Activated B cell treated with CpG ODN at 0.5 μM for 24 hours (primary cell): ENCODE data around the gene SERTAD2. TPM values are rescaled to one million over a fixed set of nuclear protein-coding genes. Genes with fewer than 3 reads are reported as not detected.

Source experiments
- ATAC-seq: fragments of 200-7000 bp; cut with Tn5 transposase; one replicate; pipeline ENCODE4 v1.10.0; 2021; ENCODE audit warnings: low read depth, mild to moderate bottlenecking, moderate library complexity
- CTCF ChIA-PET: fragments of 350-600 bp; sonication (Branson Sonifier 250); formaldehyde crosslinking; loops from one replicate; lab custom pipeline; 2021; ENCODE audit warnings: antibody characterized with exemption; lab: Charles Lee
- POLR2A ChIA-PET: fragments of 350-600 bp; sonication (Branson Sonifier 250); formaldehyde crosslinking; loops from one replicate; lab custom pipeline; 2021; ENCODE audit warnings: antibody characterized with exemption; lab: Charles Lee
- DNase-seq: peaks from one replicate; pipeline ENCODE4 v3.0.0; 2022
- H3K27ac Mint-ChIP-seq: one replicate; pipeline ENCODE4 v1.8.0; 2020; ENCODE audit warnings: mixed read lengths
- H3K27me3 Mint-ChIP-seq: one replicate; pipeline ENCODE4 v1.8.0; 2021; ENCODE audit warnings: mixed read lengths
- H3K36me3 Mint-ChIP-seq: one replicate; pipeline ENCODE4 v1.8.0; 2021; ENCODE audit warnings: low read depth, mixed read lengths
- H3K4me1 Mint-ChIP-seq: one replicate; pipeline ENCODE4 v1.8.0; 2021; ENCODE audit warnings: mixed read lengths
- H3K4me3 Mint-ChIP-seq: one replicate; pipeline ENCODE4 v1.8.0; 2020; ENCODE audit warnings: mild to moderate bottlenecking, mixed read lengths
- H3K9me3 Mint-ChIP-seq: one replicate; pipeline ENCODE4 v1.8.0; 2020; ENCODE audit warnings: mixed read lengths
- CTCF ChIP-seq: fragments of 200-600 bp; IDR thresholded peaks from one replicate; pipeline ENCODE4 v1.8.0; 2022; ENCODE audit warnings: antibody characterized with exemption, mild to moderate bottlenecking
- intact Hi-C: fragments of 100-400 bp; cut with micrococcal nuclease; formaldehyde crosslinking; loops from one replicate; pipeline ENCODE4 v1.15.1; 2024
- total RNA-seq: library from RNA; stranded (reverse); gene quantifications from 2 replicates; pipeline ENCODE4 v1.2.3, GENCODE V29; 2022

Gene SERTAD2
- total RNA-seq, 1 donor from 2014 or later = 47.3 TPM

DNA sequence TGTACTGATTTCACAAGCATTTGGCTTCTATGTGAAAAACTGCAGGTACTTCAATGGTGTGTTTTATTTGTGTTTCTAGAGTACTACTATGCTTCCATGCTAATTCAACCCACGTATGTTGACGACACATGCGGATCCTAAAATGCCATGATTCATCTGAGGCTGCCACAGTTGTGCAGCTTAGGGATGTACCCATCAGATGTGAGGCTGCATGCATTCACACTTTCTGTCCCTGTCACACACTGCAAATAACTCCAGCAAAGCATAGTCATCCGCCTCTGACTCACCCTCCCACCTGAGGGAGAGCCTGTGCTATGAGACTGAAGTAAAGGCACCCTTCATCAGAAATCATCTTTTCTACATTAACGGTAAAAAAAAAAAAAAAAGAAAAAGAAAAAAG lies 22.1 kb upstream of the SERTAD2 start:
- POLR2A ChIA-PET = interaction anchor here (1.3 to 1.5 kb wide), 3 partner anchors 22 to 75 kb away, joined by 4 to 5 read pairs (median 4); partner anchors contain the start of gene SERTAD2
- intact Hi-C loops = no loop called here
- Mint-ChIP-seq H3K4me1 (peaks cover 20% of the 10 kb centered on the region), H3K9me3 (no peaks in the 10 kb centered on the region), H3K27me3 (no peaks in the 10 kb centered on the region), H3K27ac (no peak overlapping the region), H3K36me3 (no peaks in the 10 kb centered on the region), H3K4me3 (no peak overlapping the region)
- TF ChIP-seq CTCF = no peak
- DNase-seq = no peak
- CTCF ChIA-PET = interaction anchor here (1.0 to 1.3 kb wide), 2 partner anchors 14 to 22 kb away, joined by 3 read pairs; partner anchors contain the start of gene SERTAD2
- peak; percentile 37 for ATAC-seq

DNA sequence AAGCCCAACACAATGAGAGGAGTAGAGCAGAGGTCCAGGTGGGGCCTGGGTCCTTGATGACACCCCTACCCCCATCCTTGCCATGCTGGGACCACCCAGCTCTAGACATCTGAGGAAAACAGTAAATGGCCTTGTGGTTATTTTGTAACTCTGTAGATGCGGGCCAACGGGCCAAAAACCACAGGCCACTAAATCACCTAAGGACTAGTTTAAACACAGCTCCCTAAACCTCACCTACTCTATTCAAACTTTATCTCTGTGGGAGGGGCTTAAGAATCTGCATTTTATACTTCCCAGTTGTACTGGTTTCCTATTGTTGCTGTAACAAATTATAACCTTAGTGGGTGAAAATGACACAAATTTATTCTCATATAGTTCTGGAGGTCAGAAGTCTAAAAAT lies 19.0 kb upstream of the SERTAD2 start:
- intact Hi-C loops = no loop called here
- Mint-ChIP-seq H3K36me3 (no peaks in the 10 kb centered on the region), H3K4me3 (no peak overlapping the region), H3K27ac (no peak overlapping the region), H3K27me3 (no peaks in the 10 kb centered on the region), H3K9me3 (no peaks in the 10 kb centered on the region), H3K4me1 (peaks cover 5% of the 10 kb centered on the region)
- CTCF ChIA-PET = no interaction called here
- DNase-seq (no peak), ATAC-seq (no peak)
- no peak for TF ChIP-seq CTCF
- POLR2A ChIA-PET = interaction anchor here (0.7 to 1.8 kb wide), 3 partner anchors 10 to 18 kb away, joined by 3 to 5 read pairs (median 5); partner anchors contain the start of gene SERTAD2

- no peaks in the 10 kb centered on the region for H3K9me3 Mint-ChIP-seq
These were observed 16.3 kb upstream of the SERTAD2 start for GRCh38 chr2:64670047-64670446.

GRCh38 chr2:64669288-64669687 lies 15.6 kb upstream of the SERTAD2 start:
- ChIA-PET POLR2A (no interaction called here), CTCF (no interaction called here)
- H3K27ac Mint-ChIP-seq = no peak overlapping the region
- no peaks in the 10 kb centered on the region for H3K36me3 Mint-ChIP-seq
- peaks cover 14% of the 10 kb centered on the region for H3K4me1 Mint-ChIP-seq
- DNase-seq (no peak), ATAC-seq (no peak)
- H3K27me3 Mint-ChIP-seq = no peaks in the 10 kb centered on the region
- intact Hi-C loops = loop anchor here (1.0 kb wide), 1 partner anchor 8 kb away; no protein-coding TSS in a partner anchor
- no peaks in the 10 kb centered on the region for H3K9me3 Mint-ChIP-seq
- no peak overlapping the region for H3K4me3 Mint-ChIP-seq
- no peak for TF ChIP-seq CTCF

More at GRCh38 chr2:64670047-64670446, 16.3 kb upstream of the SERTAD2 start:
- no peaks in the 10 kb centered on the region for H3K27me3 Mint-ChIP-seq
- POLR2A ChIA-PET = interaction anchor here (1.3 kb wide), 1 partner anchor 16 kb away, joined by 3 read pairs; the partner anchor contains the start of gene SERTAD2
- CTCF ChIA-PET = no interaction called here
- H3K4me3 Mint-ChIP-seq = no peak overlapping the region
- no peaks in the 10 kb centered on the region for H3K36me3 Mint-ChIP-seq
- intact Hi-C loops = no loop called here
- TF ChIP-seq CTCF = no peak
- peaks cover 11% of the 10 kb centered on the region for H3K4me1 Mint-ChIP-seq
- H3K27ac Mint-ChIP-seq = no peak overlapping the region
- DNase-seq (no peak), ATAC-seq (no peak)

DNA sequence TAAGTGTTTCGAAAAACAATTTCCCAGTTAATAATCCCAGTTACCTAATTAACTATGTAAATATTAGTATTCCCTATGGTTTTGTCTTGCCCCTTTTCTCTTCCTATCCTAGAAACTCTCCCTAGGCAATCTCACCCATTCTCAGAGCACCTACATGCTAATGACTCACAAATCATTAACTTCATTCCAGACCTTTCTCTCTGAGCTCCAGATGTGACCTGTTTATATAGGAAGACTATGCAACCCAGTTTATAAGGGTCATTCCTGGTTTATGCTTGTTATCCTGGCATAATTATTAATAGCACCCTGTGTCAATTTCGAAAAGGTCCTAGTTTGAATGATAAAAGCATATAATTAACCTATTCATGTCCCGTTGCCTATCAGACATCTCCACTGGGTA lies 14.8 kb upstream of the SERTAD2 start:
- intact Hi-C loops = no loop called here
- Mint-ChIP-seq H3K4me1 (peaks cover 20% of the 10 kb centered on the region), H3K4me3 (no peak overlapping the region), H3K36me3 (no peaks in the 10 kb centered on the region), H3K9me3 (no peaks in the 10 kb centered on the region), H3K27ac (no peak overlapping the region), H3K27me3 (no peaks in the 10 kb centered on the region)
- CTCF ChIA-PET = no interaction called here
- no peak for TF ChIP-seq CTCF
- POLR2A ChIA-PET = interaction anchor here (2.6 to 8.3 kb wide), 2 partner anchors 10 to 16 kb away, joined by 13 to 116 read pairs; partner anchors contain the start of gene SERTAD2
- ATAC-seq (no peak), DNase-seq (no peak)
